ENCODE measurements around the gene ADGRB3.
"Not testable (repeated sequence)": the region's sequence is repeated elsewhere in the genome, so short reads cannot be mapped to it uniquely, and the experiment has no call there.

Gene ADGRB3

DNA sequence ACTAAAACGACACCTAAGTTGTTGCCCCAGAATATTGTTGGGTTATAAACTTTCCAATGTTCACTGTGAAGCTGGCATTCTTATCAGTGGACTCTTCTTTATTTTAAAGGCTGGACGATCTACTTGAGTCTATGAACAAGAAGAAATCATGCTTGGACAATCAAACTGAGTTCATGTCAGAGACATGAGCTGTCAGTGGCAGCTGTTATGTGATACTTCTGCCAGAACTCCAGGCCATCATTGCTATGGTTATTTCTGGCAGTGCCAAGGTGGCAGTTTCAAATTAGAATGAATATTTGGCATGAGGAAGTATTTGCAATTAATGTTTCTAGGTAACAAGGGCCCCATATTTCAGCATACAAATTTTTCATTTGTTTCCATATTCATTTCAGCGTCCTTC lies 744.4 kb downstream of the ADGRB3 start:
- in situ Hi-C loops (cut with MboI; ENCODE audit: low sequenced_read_pairs): no loop called here

DNA sequence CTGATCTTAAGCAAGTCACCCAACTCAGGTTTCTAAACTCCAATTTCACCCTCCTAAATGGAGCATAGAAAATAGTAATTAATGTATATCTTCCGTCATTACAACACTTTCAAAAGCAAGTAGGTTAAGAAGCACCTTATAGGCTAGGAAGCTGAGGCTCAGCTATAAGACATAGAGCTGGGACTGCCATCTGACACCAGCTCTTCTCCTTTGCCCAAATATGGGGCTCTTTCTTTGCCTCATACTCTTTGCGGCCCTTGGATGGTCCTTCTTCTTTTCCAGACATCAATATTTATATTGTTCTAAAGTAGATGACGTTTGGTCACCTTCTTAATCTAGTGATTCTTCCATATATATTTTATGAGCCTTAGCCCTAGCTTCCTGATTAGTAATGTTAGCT lies 748.5 kb downstream of the ADGRB3 start:
- in situ Hi-C loops (cut with MboI; ENCODE audit: low sequenced_read_pairs): no loop called here

DNA sequence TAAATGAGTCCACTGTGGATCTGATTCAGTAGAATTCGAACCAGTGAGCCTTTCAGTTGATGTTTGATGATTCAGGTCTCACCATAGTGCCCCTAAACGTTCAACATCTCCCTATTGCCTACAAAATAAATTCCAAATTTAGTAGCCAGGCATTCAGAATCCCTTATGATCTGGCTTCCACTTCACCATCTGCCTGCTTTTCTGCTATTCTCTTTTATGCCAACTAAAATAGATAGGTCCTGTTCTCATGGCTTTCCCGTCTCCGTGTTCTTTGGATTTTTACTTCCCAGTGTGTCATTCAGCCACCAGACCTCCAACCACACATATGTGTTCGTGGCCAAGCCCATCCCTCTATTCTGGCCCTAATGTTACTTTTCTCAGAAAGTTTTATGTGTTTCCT lies 751.3 kb downstream of the ADGRB3 start:
- in situ Hi-C loops (cut with MboI; ENCODE audit: low sequenced_read_pairs): no loop called here

DNA sequence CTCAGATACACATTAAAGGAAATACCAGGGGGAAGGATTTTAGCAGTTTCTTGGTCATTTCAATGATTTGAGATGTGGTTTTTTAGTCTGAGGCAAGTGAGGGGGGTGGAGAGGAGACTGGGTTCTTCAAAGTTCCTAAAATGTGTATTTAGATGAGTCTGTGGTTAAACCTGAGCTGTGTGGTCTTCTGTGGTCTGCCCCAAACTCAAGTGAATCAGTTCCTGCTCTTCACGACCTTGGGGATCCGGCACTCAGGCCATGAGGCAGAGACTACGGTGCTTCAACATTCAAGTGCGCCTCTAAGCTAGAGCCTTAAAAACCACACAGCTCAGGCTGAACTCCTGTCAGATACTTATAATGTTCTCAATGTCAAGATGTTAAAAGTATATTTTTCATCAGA lies 755.0 kb downstream of the ADGRB3 start:
- in situ Hi-C loops (cut with MboI; ENCODE audit: low sequenced_read_pairs): no loop called here

DNA sequence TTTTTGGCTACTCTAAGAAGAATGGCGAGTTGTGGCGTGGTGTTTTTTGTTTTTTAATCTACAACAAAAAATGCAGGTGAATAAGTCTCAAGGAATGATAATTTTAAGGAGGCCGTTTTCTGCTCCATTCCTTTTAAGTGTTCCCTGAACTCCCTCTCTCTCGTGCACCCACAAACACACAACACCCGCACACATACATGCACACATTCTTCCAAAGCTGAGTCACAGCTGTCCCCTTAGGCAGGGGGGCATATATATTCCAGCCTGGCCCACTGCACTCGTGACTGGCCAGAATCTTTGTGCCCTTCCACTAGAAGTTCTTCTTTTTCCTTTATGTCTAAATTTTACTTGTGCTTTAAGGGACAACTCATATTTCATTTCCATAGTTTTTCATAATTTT lies 756.0 kb downstream of the ADGRB3 start:
- in situ Hi-C loops (cut with MboI; ENCODE audit: low sequenced_read_pairs): no loop called here

DNA sequence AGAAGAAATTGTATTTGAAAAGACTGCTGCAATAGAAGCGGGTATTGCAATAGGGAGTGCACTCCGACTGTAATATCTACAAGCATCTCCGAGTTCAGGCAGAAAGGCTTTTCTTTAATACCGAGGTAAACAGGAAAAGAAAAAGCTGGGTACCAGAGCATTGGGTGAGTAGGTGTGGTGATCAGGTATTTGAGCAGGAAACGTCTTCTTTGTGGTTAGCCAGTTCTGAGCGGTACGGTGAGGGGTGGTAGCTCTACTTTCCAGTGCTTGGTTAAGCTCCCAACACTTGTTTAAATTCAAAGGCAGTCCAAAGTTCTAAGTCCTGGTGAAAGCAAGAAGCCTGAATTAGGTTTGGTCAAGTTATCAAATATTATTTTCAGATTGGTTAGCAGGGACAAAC lies 757.7 kb downstream of the ADGRB3 start:
- in situ Hi-C loops (cut with MboI; ENCODE audit: low sequenced_read_pairs): no loop called here

DNA sequence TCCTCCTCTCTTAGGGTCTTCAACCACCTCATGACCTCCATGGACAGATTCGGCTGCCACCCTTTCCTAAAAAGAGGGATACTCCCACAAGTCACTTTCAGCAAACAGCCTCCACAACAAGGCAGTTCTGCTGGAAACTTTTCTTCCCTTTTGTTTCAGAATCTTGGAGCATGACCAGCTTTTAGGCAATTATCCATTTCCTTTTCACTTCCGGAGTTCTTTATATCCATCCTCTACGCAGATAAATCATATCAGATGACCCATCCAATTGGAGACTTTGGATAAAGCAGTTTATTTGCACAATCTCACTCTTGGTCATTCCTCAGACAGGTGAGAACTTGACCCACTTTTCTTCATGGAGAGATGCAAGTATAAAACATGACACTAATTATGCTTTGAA lies 763.2 kb downstream of the ADGRB3 start:
- in situ Hi-C loops (cut with MboI; ENCODE audit: low sequenced_read_pairs): no loop called here

DNA sequence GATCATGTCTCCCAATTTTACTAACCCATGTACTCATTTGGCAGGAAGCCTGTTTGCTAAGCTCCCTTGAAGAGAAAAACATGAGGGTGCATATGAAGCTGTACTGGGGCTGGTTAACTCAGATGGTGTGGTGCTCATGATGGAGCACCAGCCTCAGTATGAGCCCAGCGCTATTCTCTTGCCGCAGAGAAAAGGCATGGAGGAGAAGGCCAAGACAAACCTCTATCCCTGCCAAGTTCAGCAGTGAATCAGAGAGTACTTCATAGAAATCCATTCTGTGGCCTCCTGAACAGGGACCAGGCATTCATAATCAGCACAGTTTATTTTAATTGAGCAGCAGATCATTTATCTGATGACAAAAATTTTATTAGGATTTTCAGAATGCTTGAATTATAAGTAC lies 763.6 kb downstream of the ADGRB3 start:
- in situ Hi-C loops (cut with MboI; ENCODE audit: low sequenced_read_pairs): no loop called here

DNA sequence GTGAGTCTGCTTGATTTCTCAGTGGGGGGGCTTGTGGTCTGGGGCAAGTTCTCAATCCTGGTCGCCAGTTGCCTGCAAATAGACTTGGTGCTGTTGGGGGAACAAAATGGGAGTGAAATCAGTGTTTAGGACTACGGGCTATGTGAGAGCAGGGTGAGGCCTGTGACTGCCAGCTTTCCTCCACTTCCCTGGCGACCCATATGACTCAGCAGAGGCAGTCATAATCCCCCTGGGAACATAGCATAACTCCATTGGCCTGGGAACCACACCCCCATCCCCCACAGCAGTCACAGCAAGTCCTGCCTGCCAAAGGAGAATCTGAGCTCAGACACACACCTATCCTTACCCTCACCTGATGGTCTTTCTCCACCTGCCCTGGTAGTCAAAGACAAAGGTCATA lies 773.8 kb downstream of the ADGRB3 start:
- in situ Hi-C loops (cut with MboI; ENCODE audit: low sequenced_read_pairs): no loop called here

DNA sequence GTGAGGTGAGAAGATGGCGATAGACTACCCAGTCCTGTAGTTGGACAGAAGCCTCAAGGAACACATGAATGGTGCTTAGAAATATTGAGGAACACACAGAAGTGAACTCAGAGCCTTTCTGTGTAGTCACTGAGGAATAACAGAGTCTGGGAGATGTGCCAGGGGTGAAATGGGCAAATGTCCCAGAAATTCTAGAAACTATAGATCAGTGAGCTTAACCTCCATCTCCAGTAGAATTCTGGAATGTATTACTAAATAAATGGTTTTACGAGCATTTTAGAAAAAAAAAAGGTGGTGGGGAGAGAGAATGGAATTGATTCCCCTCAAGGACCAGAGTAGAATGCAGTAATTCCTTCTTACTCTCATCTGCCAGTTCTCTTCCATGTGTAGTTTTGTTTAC lies 781.7 kb downstream of the ADGRB3 start:
- in situ Hi-C loops (cut with MboI; ENCODE audit: low sequenced_read_pairs): no loop called here

DNA sequence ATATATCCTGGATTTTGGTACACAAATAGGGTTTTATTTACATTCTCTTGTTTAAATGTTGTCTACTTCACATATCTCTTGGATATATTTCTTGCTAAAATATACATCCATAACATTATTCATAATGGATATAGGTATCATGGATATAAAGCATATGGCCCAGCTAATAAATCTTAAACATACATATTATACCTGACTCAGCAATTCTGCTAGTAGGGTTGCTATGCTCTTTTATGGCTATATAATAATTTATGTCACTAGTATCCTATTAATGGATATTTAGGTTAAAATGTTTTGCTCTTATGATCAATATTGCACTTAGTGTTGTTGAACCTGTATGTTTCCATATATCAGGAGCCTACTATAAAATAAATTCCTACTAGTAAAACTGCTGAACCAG lies 786.2 kb downstream of the ADGRB3 start:
- in situ Hi-C loops (cut with MboI; ENCODE audit: low sequenced_read_pairs): no loop called here

DNA sequence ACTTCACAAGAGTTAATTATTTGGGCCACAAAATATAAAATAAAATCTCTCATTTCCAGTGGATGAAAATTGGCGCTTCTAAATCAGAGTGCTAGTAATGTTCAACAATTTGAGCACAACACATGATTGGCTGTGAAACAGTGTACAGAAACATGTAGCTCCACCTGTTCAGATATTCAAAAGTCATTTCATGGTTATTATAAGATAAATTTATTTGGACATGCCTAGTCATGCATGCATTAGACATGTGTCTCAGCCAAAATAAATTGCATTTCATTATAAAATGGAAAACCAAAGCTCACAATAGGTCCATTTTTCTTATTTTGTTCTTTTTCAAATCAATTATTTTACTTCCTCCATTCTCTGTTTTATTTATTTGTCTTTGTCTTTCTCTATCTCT lies 786.9 kb downstream of the ADGRB3 start:
- in situ Hi-C loops (cut with MboI; ENCODE audit: low sequenced_read_pairs): no loop called here

DNA sequence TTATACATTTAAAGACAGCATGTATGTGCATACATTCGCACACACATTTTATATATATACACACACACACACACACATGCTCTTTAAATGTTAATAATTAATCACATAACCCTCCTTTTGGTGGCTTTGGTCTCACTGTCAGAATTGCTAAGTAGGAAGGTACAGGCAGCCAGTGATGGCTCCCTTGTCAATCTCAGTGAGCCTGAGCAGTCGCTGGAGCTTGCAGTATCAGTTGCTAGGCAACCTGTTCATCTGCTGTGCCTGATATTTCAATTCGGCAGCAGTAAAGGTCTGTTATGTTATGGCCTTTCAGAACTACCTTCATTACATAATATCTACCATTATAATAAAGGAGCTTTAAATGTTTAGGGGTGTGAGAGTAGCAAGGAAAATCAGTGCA lies 787.4 kb downstream of the ADGRB3 start:
- in situ Hi-C loops (cut with MboI; ENCODE audit: low sequenced_read_pairs): no loop called here

DNA sequence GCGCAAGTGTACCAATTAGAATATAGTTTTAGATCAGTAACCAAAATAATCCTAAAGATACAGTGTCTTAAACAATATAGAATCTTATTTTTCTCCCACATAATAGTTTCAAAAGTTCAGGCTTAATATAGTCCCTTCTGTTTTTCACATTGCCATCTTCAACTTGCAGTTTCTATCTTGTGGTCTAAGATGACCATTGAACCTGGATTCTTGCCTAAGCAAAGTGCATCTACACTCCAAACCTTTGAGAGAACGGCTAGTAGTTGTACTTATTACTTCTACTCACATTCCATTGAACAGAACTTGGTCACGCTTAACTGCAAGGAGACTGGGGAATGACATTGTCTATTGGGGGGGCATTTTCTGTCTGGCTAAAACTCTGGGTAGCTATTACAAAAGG lies 788.7 kb downstream of the ADGRB3 start:
- in situ Hi-C loops (cut with MboI; ENCODE audit: low sequenced_read_pairs): no loop called here

DNA sequence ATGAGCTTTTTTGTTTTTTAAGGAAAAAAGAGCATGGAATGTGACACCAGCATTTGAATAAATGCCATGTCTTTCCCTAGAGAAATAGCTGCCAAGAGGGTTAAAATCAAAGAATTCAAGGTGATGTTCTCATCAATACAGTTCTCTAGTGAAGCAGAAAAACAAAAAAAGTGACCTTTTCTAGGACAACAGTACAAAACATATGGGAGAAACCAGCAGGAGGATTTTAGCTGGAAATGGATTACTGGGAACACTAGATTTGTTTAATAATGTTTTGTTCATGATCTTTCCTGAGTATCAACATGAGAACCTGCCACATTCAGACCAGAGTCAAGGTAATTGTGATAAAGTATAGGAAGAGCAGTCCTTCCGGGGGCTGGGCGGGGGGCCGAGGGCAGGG lies 789.5 kb downstream of the ADGRB3 start:
- in situ Hi-C loops (cut with MboI; ENCODE audit: low sequenced_read_pairs): no loop called here

DNA sequence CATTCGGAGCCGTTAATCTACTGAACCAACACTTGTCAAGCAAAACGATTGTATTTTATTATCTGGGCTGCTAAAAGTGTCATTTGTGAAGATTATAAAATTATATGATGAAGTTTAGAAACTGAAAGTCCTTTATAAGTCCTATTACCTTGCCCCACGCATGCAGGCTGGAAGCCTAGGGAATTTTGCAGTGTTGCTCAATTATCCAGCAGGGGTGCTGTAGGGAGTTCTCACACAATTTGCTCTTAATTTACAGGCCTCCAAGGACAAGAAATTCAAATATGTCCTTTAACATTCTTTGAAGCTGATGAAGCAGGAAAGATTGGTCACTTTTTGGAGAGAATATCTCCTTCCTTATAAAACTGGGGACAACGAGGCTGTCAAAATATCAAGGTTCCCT lies 792.8 kb downstream of the ADGRB3 start:
- in situ Hi-C loops (cut with MboI; ENCODE audit: low sequenced_read_pairs): no loop called here

DNA sequence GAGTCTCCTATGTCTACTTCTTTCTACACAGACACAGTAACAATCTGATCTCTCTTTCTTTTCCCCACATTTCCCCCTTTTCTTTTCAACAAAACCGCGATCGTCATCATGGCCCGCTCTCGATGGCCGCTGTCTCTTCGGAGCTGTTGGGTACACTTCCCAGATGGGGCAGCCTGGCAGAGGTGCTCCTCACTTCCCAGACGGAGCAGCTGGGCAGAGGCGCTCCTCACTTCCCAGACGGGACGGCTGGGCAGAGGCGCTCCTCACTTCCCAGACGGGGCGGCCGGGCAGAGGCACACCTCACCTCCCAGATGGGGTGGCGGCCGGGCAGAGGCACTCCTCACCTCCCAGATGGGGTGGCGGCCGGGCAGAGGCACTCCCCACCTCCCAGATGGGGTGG lies 797.1 kb downstream of the ADGRB3 start:
- in situ Hi-C loops (cut with MboI; ENCODE audit: low sequenced_read_pairs): not testable (repeated sequence)

DNA sequence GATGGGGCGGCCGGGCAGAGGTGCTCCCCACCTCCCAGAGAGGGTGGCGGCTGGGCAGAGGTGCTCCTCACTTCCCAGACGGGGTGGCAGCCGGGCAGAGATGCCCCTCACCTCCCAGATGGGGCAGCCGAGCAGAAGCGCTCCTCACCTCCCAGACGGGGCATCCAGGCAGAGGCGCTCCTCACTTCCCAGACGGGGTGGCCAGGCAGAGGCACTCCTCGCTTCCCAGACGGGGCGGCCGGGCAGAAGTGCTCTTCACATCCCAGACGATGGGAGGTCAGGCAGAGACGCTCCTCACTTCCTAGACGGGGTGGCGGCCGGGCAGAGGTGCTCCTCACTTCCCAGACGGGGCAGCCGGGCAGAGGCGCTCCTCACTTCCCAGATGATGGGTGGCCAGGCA lies 798.0 kb downstream of the ADGRB3 start:
- in situ Hi-C loops (cut with MboI; ENCODE audit: low sequenced_read_pairs): not testable (repeated sequence)

DNA sequence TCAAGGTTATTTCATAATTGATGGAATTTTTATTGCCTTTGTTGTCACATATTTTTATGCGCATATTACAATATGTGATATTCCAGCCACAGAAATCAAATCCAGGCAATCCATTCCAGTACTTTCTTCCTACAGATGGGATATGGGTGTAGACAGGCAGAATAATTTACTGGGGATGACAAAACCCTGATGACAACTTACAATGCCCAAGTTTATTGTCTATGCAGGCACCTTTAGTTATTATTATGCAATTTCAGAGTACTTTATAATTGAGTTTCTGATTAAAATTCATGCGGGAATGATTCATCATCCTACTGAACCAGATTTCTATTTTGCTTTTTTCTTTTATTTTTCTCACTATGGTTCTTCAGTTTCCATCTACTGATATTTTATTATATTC lies 803.0 kb downstream of the ADGRB3 start:
- in situ Hi-C loops (cut with MboI; ENCODE audit: low sequenced_read_pairs): no loop called here
